ENCODE results near the gene BCAM. TPM values are rescaled to one million over a fixed set of nuclear protein-coding genes. Genes with fewer than 3 reads are reported as not detected.

BCAM gene
- polyA plus RNA-seq, 1 donor from 2014 or later, result 0.54 TPM

GRCh38 chr19:44813070-44813840 lies 4.4 kb downstream of the BCAM start:
- H4K20me1 ChIP-seq (ENCODE audit: insufficient read depth), result no peaks in the 10 kb centered on the region
- no peak overlapping the region for H3K4me2 ChIP-seq (ENCODE audit: low read length)
- no peak overlapping the region for H3K9ac ChIP-seq (ENCODE audit: low read length)
- H3K4me3 ChIP-seq (ENCODE audit: low read length), result no peak overlapping the region
- TF ChIP-seq MXI1 (conservative IDR thresholded peaks at IDR 0.05; ENCODE audit: poor library complexity, severe bottlenecking), result no peak
- TF ChIP-seq SMC3 (conservative IDR thresholded peaks at IDR 0.05; ENCODE audit: poor library complexity), result no peak
- TF ChIP-seq POLR2AphosphoS5 (IDR thresholded peaks at IDR 0.05), result no peak
- TF ChIP-seq, protein P1, sequence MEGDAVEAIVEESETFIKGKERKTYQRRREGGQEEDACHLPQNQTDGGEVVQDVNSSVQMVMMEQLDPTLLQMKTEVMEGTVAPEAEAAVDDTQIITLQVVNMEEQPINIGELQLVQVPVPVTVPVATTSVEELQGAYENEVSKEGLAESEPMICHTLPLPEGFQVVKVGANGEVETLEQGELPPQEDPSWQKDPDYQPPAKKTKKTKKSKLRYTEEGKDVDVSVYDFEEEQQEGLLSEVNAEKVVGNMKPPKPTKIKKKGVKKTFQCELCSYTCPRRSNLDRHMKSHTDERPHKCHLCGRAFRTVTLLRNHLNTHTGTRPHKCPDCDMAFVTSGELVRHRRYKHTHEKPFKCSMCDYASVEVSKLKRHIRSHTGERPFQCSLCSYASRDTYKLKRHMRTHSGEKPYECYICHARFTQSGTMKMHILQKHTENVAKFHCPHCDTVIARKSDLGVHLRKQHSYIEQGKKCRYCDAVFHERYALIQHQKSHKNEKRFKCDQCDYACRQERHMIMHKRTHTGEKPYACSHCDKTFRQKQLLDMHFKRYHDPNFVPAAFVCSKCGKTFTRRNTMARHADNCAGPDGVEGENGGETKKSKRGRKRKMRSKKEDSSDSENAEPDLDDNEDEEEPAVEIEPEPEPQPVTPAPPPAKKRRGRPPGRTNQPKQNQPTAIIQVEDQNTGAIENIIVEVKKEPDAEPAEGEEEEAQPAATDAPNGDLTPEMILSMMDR (IDR thresholded peaks at IDR 0.05; ENCODE audit: poor library complexity, severe bottlenecking), result no peak
- TF ChIP-seq TAF1 (IDR thresholded peaks at IDR 0.05; ENCODE audit: low read depth), result no peak
- no peak for TF ChIP-seq RAD21 (conservative IDR thresholded peaks at IDR 0.05)
- TF ChIP-seq EP300 (conservative IDR thresholded peaks at IDR 0.05; ENCODE audit: poor library complexity, severe bottlenecking), result no peak
- no peak for TF ChIP-seq REST (IDR thresholded peaks at IDR 0.05; ENCODE audit: borderline replicate concordance)
- TF ChIP-seq EZH2 (IDR thresholded peaks at IDR 0.05; ENCODE audit: borderline replicate concordance, insufficient read depth, low read length, poor library complexity, severe bottlenecking), result no peak
- H3K27me3 ChIP-seq (ENCODE audit: insufficient read depth, low read depth, low read length), result peaks cover 7% of the 10 kb centered on the region
- H3K79me2 ChIP-seq (replicated peaks; ENCODE audit: insufficient read depth, low read length), result no peaks in the 10 kb centered on the region
- no peaks in the 10 kb centered on the region for H3F3A ChIP-seq (ENCODE audit: insufficient read depth, low read length, poor library complexity, severe bottlenecking)
- no peak overlapping the region for H3K27ac ChIP-seq (ENCODE audit: low read length)
- H3K36me3 ChIP-seq (ENCODE audit: insufficient read depth, low read length), result no peaks in the 10 kb centered on the region
- no peak overlapping the region for H2AFZ ChIP-seq (ENCODE audit: low read depth, low read length)
- no peaks in the 10 kb centered on the region for H3K9me3 ChIP-seq (ENCODE audit: low read length)
- H3K9me2 ChIP-seq (ENCODE audit: insufficient read depth, low read length), result no peaks in the 10 kb centered on the region

- no peak overlapping the region for H3K9ac ChIP-seq (ENCODE audit: low read length)
- no peaks in the 10 kb centered on the region for H3F3A ChIP-seq (ENCODE audit: insufficient read depth, low read length, poor library complexity, severe bottlenecking)
- H3K4me3 ChIP-seq (ENCODE audit: low read length), result no peak overlapping the region
- no peaks in the 10 kb centered on the region for H4K20me1 ChIP-seq (ENCODE audit: insufficient read depth)
- no peaks in the 10 kb centered on the region for H3K79me2 ChIP-seq (replicated peaks; ENCODE audit: insufficient read depth, low read length)
- H2AFZ ChIP-seq (ENCODE audit: low read depth, low read length), result no peak overlapping the region
- TF ChIP-seq MXI1 (conservative IDR thresholded peaks at IDR 0.05; ENCODE audit: poor library complexity, severe bottlenecking), result no peak
- TF ChIP-seq EZH2 (IDR thresholded peaks at IDR 0.05; ENCODE audit: borderline replicate concordance, insufficient read depth, low read length, poor library complexity, severe bottlenecking), result no peak
- TF ChIP-seq SMC3 (conservative IDR thresholded peaks at IDR 0.05; ENCODE audit: poor library complexity), result no peak
- no peak for TF ChIP-seq RAD21 (conservative IDR thresholded peaks at IDR 0.05)
- no peak for TF ChIP-seq EP300 (conservative IDR thresholded peaks at IDR 0.05; ENCODE audit: poor library complexity, severe bottlenecking)
- TF ChIP-seq REST (IDR thresholded peaks at IDR 0.05; ENCODE audit: borderline replicate concordance), result no peak
- no peak for TF ChIP-seq TAF1 (IDR thresholded peaks at IDR 0.05; ENCODE audit: low read depth)
- TF ChIP-seq, protein P1 (IDR thresholded peaks at IDR 0.05; ENCODE audit: poor library complexity, severe bottlenecking), result no peak
- TF ChIP-seq POLR2AphosphoS5 (IDR thresholded peaks at IDR 0.05), result no peak
- no peaks in the 10 kb centered on the region for H3K36me3 ChIP-seq (ENCODE audit: insufficient read depth, low read length)
- no peak overlapping the region for H3K4me2 ChIP-seq (ENCODE audit: low read length)
- no peak overlapping the region for H3K27ac ChIP-seq (ENCODE audit: low read length)
- H3K27me3 ChIP-seq (ENCODE audit: insufficient read depth, low read depth, low read length), result peaks cover 4% of the 10 kb centered on the region
- no peaks in the 10 kb centered on the region for H3K9me2 ChIP-seq (ENCODE audit: insufficient read depth, low read length)
- H3K9me3 ChIP-seq (ENCODE audit: low read length), result no peaks in the 10 kb centered on the region
These were observed 5.1 kb downstream of the BCAM start for GRCh38 chr19:44813841-44814470.

All from neural cell (in vitro differentiated cells).